Neural cell (in vitro differentiated cells): Measurements from ENCODE around the gene TREML1. TPM values are rescaled to one million over a fixed set of nuclear protein-coding genes. Genes with fewer than 3 reads are reported as not detected.

Experiments
- H2AFZ ChIP-seq: fragments of 200-600, 300-800 bp; sonication (generic), shearing (Covaris generic); 2 replicates; pipeline ENCODE4 v1.6.0; 2014; ENCODE audit warnings: low read depth, mild to moderate bottlenecking, antibody characterized with exemption, low read length, moderate library complexity
- H3F3A ChIP-seq: fragments of 200-600 bp; shearing (Covaris generic); 2 replicates; pipeline ENCODE4 v1.6.1; 2016; ENCODE audit warnings: mild to moderate bottlenecking, moderate library complexity, mixed read lengths, antibody characterized with exemption, low read length; ENCODE audit not compliant: insufficient read depth, poor library complexity, severe bottlenecking
- H3K27ac ChIP-seq: fragments of 200-600, 300-800 bp; sonication (generic), shearing (Covaris generic); 2 replicates; pipeline ENCODE4 v1.5.1; 2014; ENCODE audit warnings: mild to moderate bottlenecking, low read length, moderate library complexity
- H3K27me3 ChIP-seq: fragments of 300-800, 200-600 bp; sonication (generic), shearing (Covaris generic); 2 replicates; pipeline ENCODE4 v1.6.0; 2014; ENCODE audit warnings: mild to moderate bottlenecking, low read depth, low read length, moderate library complexity; ENCODE audit not compliant: insufficient read depth
- H3K36me3 ChIP-seq: fragments of 300-800, 200-600 bp; sonication (generic), shearing (Covaris generic); 2 replicates; pipeline ENCODE4 v1.5.1; 2014; ENCODE audit warnings: mild to moderate bottlenecking, antibody characterized with exemption, low read length, moderate library complexity; ENCODE audit not compliant: insufficient read depth
- H3K4me2 ChIP-seq: fragments of 300-800, 200-600 bp; sonication (generic), shearing (Covaris generic); 2 replicates; pipeline ENCODE4 v1.6.0; 2014; ENCODE audit warnings: mild to moderate bottlenecking, low read length
- H3K4me3 ChIP-seq: fragments of 300-800, 200-600 bp; sonication (generic), shearing (Covaris generic); 2 replicates; pipeline ENCODE4 v1.5.1; 2014; ENCODE audit warnings: mild to moderate bottlenecking, low read length, moderate library complexity
- H3K79me2 ChIP-seq: fragments of 200-600 bp; shearing (Covaris generic); replicated peaks from 2 replicates; pipeline ENCODE4 v1.6.0; 2014; ENCODE audit warnings: mild to moderate bottlenecking, low read length, moderate library complexity; ENCODE audit not compliant: insufficient read depth
- H3K9ac ChIP-seq: fragments of 300-800, 200-600 bp; sonication (generic), shearing (Covaris generic); 2 replicates; pipeline ENCODE4 v1.6.1; 2016; ENCODE audit warnings: mild to moderate bottlenecking, low read length, mixed read lengths
- H3K9me2 ChIP-seq: fragments of 200-600 bp; shearing (Covaris generic); 2 replicates; pipeline ENCODE4 v1.6.1; 2016; ENCODE audit warnings: mild to moderate bottlenecking, low read length, mixed read lengths; ENCODE audit not compliant: insufficient read depth
- H3K9me3 ChIP-seq: fragments of 200-600, 300-800 bp; sonication (generic), shearing (Covaris generic); 2 replicates; pipeline ENCODE4 v1.6.1; 2016; ENCODE audit warnings: mild to moderate bottlenecking, mixed run types, low read length, moderate library complexity, mixed read lengths
- H4K20me1 ChIP-seq: fragments of 200-600 bp; shearing (Covaris generic); 2 replicates; pipeline ENCODE4 v1.6.1; 2016; ENCODE audit warnings: mild to moderate bottlenecking, mixed run types; ENCODE audit not compliant: insufficient read depth
- CTCF ChIP-seq: fragments of 450-650 bp; IDR thresholded peaks from 2 replicates; pipeline ENCODE4 v1.5.1; 2014; ENCODE audit warnings: antibody characterized with exemption, mild to moderate bottlenecking, moderate library complexity; ENCODE audit not compliant: poor library complexity, severe bottlenecking
- EP300 ChIP-seq: fragments of 450-650 bp; conservative IDR thresholded peaks from 2 replicates; pipeline ENCODE4 v1.6.1; 2014; ENCODE audit warnings: antibody characterized with exemption, mild to moderate bottlenecking, moderate library complexity; ENCODE audit not compliant: poor library complexity, severe bottlenecking
- EZH2 ChIP-seq: fragments of 200-600, 300-800 bp; shearing (Covaris generic), sonication (generic); IDR thresholded peaks from 2 replicates; pipeline ENCODE4 v1.6.1; 2014; ENCODE audit warnings: antibody characterized with exemption, low read length, borderline replicate concordance, mild to moderate bottlenecking; ENCODE audit not compliant: insufficient read depth, poor library complexity, severe bottlenecking
- MXI1 ChIP-seq: fragments of 450-650 bp; conservative IDR thresholded peaks from 2 replicates; pipeline ENCODE4 v1.6.1; 2014; ENCODE audit warnings: antibody characterized with exemption, mild to moderate bottlenecking; ENCODE audit not compliant: poor library complexity, severe bottlenecking
- POLR2AphosphoS5 ChIP-seq: IDR thresholded peaks from 2 replicates; pipeline ENCODE4 v1.6.1; 2012
- RAD21 ChIP-seq: fragments of 450-650 bp; conservative IDR thresholded peaks from 2 replicates; pipeline ENCODE4 v1.6.1; 2014; ENCODE audit warnings: antibody characterized with exemption, mild to moderate bottlenecking, moderate library complexity
- REST ChIP-seq: IDR thresholded peaks from 2 replicates; pipeline ENCODE4 v1.6.1; 2012; ENCODE audit warnings: borderline replicate concordance
- SMC3 ChIP-seq: fragments of 450-650 bp; conservative IDR thresholded peaks from 2 replicates; pipeline ENCODE4 v1.6.1; 2014; ENCODE audit warnings: antibody characterized with exemption, mild to moderate bottlenecking, moderate library complexity; ENCODE audit not compliant: poor library complexity
- TAF1 ChIP-seq: IDR thresholded peaks from 2 replicates; pipeline ENCODE4 v1.6.1; 2012; ENCODE audit warnings: low read depth
- polyA plus RNA-seq: library from polyadenylated mRNA; depleted of rRNA; stranded (reverse); fragments of >200 nt; gene quantifications from 2 replicates; pipeline ENCODE4 v1.2.3, GENCODE V29; 2014

Gene TREML1
- polyA plus RNA-seq, 1 donor from 2014 or later, result not detected

- Histone ChIP-seq H3K9ac (no peak overlapping the region), H3K9me2 (no peaks in the 10 kb centered on the region), H3K27me3 (no peaks in the 10 kb centered on the region), H3F3A (no peaks in the 10 kb centered on the region), H4K20me1 (no peaks in the 10 kb centered on the region), H3K79me2 (no peaks in the 10 kb centered on the region), H3K27ac (no peak overlapping the region), H3K4me3 (no peak overlapping the region), H3K9me3 (peaks cover 2% of the 10 kb centered on the region), H3K4me2 (no peak overlapping the region), H2AFZ (no peak overlapping the region), H3K36me3 (no peaks in the 10 kb centered on the region)
- no peak for TF ChIP-seq MXI1
- no peak for TF ChIP-seq REST
- TF ChIP-seq EP300, result no peak
- TF ChIP-seq EZH2, result no peak
- no peak for TF ChIP-seq POLR2AphosphoS5
- no peak for TF ChIP-seq SMC3
- TF ChIP-seq TAF1, result no peak
- no peak for TF ChIP-seq CTCF
- no peak for TF ChIP-seq RAD21
These were observed 37.4 kb upstream of the TREML1 start for GRCh38 chr6:41191569-41191968.

- no peak overlapping the region for H3K4me2 ChIP-seq
- H3K27ac ChIP-seq, result no peak overlapping the region
- TF ChIP-seq EP300 (no peak), EZH2 (no peak), MXI1 (no peak), RAD21 (no peak), CTCF (no peak), SMC3 (no peak), TAF1 (no peak), REST (no peak)
- no peaks in the 10 kb centered on the region for H3K9me2 ChIP-seq
- no peaks in the 10 kb centered on the region for H4K20me1 ChIP-seq
- H3F3A ChIP-seq, result no peaks in the 10 kb centered on the region
- H3K9ac ChIP-seq, result no peak overlapping the region
- H3K79me2 ChIP-seq, result no peaks in the 10 kb centered on the region
- no peaks in the 10 kb centered on the region for H3K36me3 ChIP-seq
- no peaks in the 10 kb centered on the region for H3K27me3 ChIP-seq
- H3K9me3 ChIP-seq, result peaks cover 2% of the 10 kb centered on the region
- no peak overlapping the region for H3K4me3 ChIP-seq
- H2AFZ ChIP-seq, result no peak overlapping the region
These were observed 36.6 kb upstream of the TREML1 start for GRCh38 chr6:41190791-41191190.
